Panc1 (cell line): ENCODE data around the gene PEAK3. TPM values are rescaled to one million over a fixed set of nuclear protein-coding genes. Genes with fewer than 3 reads are reported as not detected.

Source experiments
- ATAC-seq: fragments of 200-7000 bp; cut with Tn5 transposase; 2 replicates; pipeline ENCODE4 v1.9.1; 2020; ENCODE audit warnings: mild to moderate bottlenecking, moderate library complexity
- BruUV-seq: library from RNA; stranded (reverse); fragments of 400-500 nt; replicated peaks from 2 replicates; lab custom pipeline; 2021; lab: Mats Ljungman, UMichigan
- CTCF ChIA-PET: fragments of 300-600 bp; sonication (Branson Sonifier 250); formaldehyde crosslinking; loops from one replicate; lab custom pipeline; 2022; ENCODE audit warnings: antibody characterized with exemption; lab: Charles Lee
- POLR2A ChIA-PET: fragments of 300-600 bp; sonication (Branson Sonifier 250); formaldehyde crosslinking; loops from one replicate; lab custom pipeline; 2022; ENCODE audit warnings: antibody characterized with exemption; lab: Charles Lee
- DNase-seq: peaks from one replicate; pipeline ENCODE4 v3.0.0-alpha.2; 2010; ENCODE audit warnings: low read depth, low spot score
- H3K27ac ChIP-seq: 2 replicates; pipeline ENCODE4 v1.5.1; 2011; ENCODE audit warnings: mild to moderate bottlenecking, low read length, inconsistent platforms
- H3K27me3 ChIP-seq: fragments of 200-500 bp; sonication (Bioruptor generic); 2 replicates; pipeline ENCODE4 v1.6.0; 2014; ENCODE audit warnings: low read length, inconsistent platforms; ENCODE audit not compliant: control insufficient read depth, insufficient read depth
- H3K36me3 ChIP-seq: fragments of 200-500 bp; sonication (Bioruptor generic); 2 replicates; pipeline ENCODE4 v1.5.1; 2014; ENCODE audit warnings: inconsistent platforms, mild to moderate bottlenecking, low read length, moderate library complexity; ENCODE audit not compliant: control insufficient read depth, insufficient read depth
- H3K4me1 ChIP-seq: 2 replicates; pipeline ENCODE4 v1.5.1; 2011; ENCODE audit warnings: inconsistent platforms, mild to moderate bottlenecking, low read length, moderate library complexity; ENCODE audit not compliant: control insufficient read depth, insufficient read depth
- H3K4me3 ChIP-seq, 2 experiments: 2 replicates each; pipeline ENCODE4 v1.5.1; 2011 to 2012; ENCODE audit warnings: low read depth in 2 of 2, low read length in 2 of 2, mild to moderate bottlenecking in 2 of 2, inconsistent platforms in 1 of 2, moderate library complexity in 1 of 2
- H3K9me3 ChIP-seq: fragments of 200-500 bp; sonication (Bioruptor generic); 2 replicates; pipeline ENCODE4 v1.5.1; 2014; ENCODE audit warnings: low read depth, mild to moderate bottlenecking, inconsistent platforms, low read length, moderate library complexity; ENCODE audit not compliant: control insufficient read depth, insufficient read depth
- CTCF ChIP-seq: fragments of 450-650 bp; IDR thresholded peaks from 2 replicates; pipeline ENCODE4 v1.5.1; 2017; ENCODE audit warnings: mild to moderate bottlenecking
- POLR2AphosphoS5 ChIP-seq: IDR thresholded peaks from 2 replicates; pipeline ENCODE4 v1.6.1; 2012; ENCODE audit warnings: mild to moderate bottlenecking, low read depth, low read length, moderate library complexity
- SIN3A ChIP-seq: IDR thresholded peaks from 2 replicates; pipeline ENCODE4 v1.6.1; 2012; ENCODE audit warnings: low read depth, mild to moderate bottlenecking, low read length, moderate library complexity, borderline replicate concordance; ENCODE audit not compliant: insufficient read depth
- TCF7L2 ChIP-seq: IDR thresholded peaks from 2 replicates; pipeline ENCODE4 v1.6.1; 2011; ENCODE audit warnings: mild to moderate bottlenecking, low read depth, low read length, inconsistent platforms
- in situ Hi-C: cut with HindIII; loops from 2 replicates; pipeline ENCODE4 v1.10.0; 2016; ENCODE audit warnings: low sequenced_read_pairs, low pct_unique_long_range_greater_than_20kb
- intact Hi-C: fragments of 100-400 bp; cut with micrococcal nuclease; formaldehyde crosslinking; loops from one replicate; pipeline ENCODE4 v1.10.0; 2022; ENCODE audit not compliant: unreplicated experiment
- total RNA-seq: library from RNA; stranded (reverse); gene quantifications from one replicate; pipeline ENCODE4 v1.2.1, GENCODE V29; 2021; ENCODE audit not compliant: unreplicated experiment
- TF ChIP-seq, protein P1 (sequence below), 2 experiments: IDR thresholded peaks; 2 replicates each; pipeline ENCODE4 v1.6.1; 2011 to 2012; ENCODE audit warnings: low read depth in 2 of 2, control low read depth in 1 of 2, low read length in 1 of 2, mild to moderate bottlenecking in 1 of 2, moderate library complexity in 1 of 2; ENCODE audit not compliant: insufficient read depth in 1 of 2

PEAK3 gene
- total RNA-seq, 1 experiment from 2014 or later = not detected

- H3K4me3 ChIP-seq = peak within 1 kb of the TSS; percentile 75 to 83
- TF ChIP-seq, protein P1, sequence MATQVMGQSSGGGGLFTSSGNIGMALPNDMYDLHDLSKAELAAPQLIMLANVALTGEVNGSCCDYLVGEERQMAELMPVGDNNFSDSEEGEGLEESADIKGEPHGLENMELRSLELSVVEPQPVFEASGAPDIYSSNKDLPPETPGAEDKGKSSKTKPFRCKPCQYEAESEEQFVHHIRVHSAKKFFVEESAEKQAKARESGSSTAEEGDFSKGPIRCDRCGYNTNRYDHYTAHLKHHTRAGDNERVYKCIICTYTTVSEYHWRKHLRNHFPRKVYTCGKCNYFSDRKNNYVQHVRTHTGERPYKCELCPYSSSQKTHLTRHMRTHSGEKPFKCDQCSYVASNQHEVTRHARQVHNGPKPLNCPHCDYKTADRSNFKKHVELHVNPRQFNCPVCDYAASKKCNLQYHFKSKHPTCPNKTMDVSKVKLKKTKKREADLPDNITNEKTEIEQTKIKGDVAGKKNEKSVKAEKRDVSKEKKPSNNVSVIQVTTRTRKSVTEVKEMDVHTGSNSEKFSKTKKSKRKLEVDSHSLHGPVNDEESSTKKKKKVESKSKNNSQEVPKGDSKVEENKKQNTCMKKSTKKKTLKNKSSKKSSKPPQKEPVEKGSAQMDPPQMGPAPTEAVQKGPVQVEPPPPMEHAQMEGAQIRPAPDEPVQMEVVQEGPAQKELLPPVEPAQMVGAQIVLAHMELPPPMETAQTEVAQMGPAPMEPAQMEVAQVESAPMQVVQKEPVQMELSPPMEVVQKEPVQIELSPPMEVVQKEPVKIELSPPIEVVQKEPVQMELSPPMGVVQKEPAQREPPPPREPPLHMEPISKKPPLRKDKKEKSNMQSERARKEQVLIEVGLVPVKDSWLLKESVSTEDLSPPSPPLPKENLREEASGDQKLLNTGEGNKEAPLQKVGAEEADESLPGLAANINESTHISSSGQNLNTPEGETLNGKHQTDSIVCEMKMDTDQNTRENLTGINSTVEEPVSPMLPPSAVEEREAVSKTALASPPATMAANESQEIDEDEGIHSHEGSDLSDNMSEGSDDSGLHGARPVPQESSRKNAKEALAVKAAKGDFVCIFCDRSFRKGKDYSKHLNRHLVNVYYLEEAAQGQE (IDR thresholded peaks at IDR 0.05; ENCODE audit: insufficient read depth in 1 of 2, low read depth in 2 of 2, low read length in 1 of 2) = no peak
- peak; percentile 98 for TF ChIP-seq CTCF
- TF ChIP-seq POLR2AphosphoS5 = peak; percentile 71
- TF ChIP-seq TCF7L2 = no peak
- TF ChIP-seq SIN3A = 0 out of 2 replicates have a peak, but pooled peaks have one; percentile 29
- peaks cover 36% of the 10 kb centered on the region for H3K4me1 ChIP-seq
- in situ Hi-C loops (no loop called here), intact Hi-C loops (loop anchor here (2.0 to 5.0 kb wide), 2 partner anchors 36 to 81 kb away; no protein-coding TSS in a partner anchor)
- no TSS peak for BruUV-seq
- H3K9me3 ChIP-seq = no peaks in the 10 kb centered on the region
- H3K27ac ChIP-seq = peak within 1 kb of the TSS; percentile 89
- ATAC-seq = peak; percentile 78
- H3K27me3 ChIP-seq = no peaks in the 10 kb centered on the region
- CTCF ChIA-PET = interaction anchor here (1.4 kb wide), 1 partner anchor 80 kb away, joined by 3 read pairs; no protein-coding TSS in a partner anchor
- POLR2A ChIA-PET = interaction anchor here (0.6 kb wide), 1 partner anchor 82 kb away, joined by 16 read pairs; no protein-coding TSS in a partner anchor
- peaks cover 4% of the 10 kb centered on the region; the same call in 1 of the 2 replicates for H3K36me3 ChIP-seq
- peak; percentile 86 for DNase-seq
Measured at GRCh38 chr19:2236314-2237050, 45.5 kb downstream of the PEAK3 start, which contains the start of the genes PLEKHJ1 and SF3A2. Gene PLEKHJ1 (minus strand): TSS chr19:2236329. CDS start chr19:2236248, 81 bp downstream. Gene SF3A2 (plus strand): TSS chr19:2236824. CDS start chr19:2243419, 6,595 bp downstream.

- in situ Hi-C loops = no loop called here
- TF ChIP-seq SIN3A (0 out of 2 replicates have a peak, but pooled peaks have one; percentile 52), POLR2AphosphoS5 (peak; percentile 27), TCF7L2 (no peak), CTCF (no peak)
- TF ChIP-seq, protein P1 (IDR thresholded peaks at IDR 0.05; ENCODE audit: insufficient read depth in 1 of 2, low read depth in 2 of 2, low read length in 1 of 2) = no peak
- ChIA-PET CTCF (interaction anchor here (1.4 kb wide), 1 partner anchor 80 kb away, joined by 3 read pairs; no protein-coding TSS in a partner anchor), POLR2A (interaction anchor here (0.6 kb wide), 1 partner anchor 83 kb away, joined by 16 read pairs; no protein-coding TSS in a partner anchor)
- DNase-seq = no peak
- peaks cover 4% of the 10 kb centered on the region; the same call in 1 of the 2 replicates for H3K36me3 ChIP-seq
- peak overlapping the region; percentile 75 to 83 for H3K4me3 ChIP-seq
- no peaks in the 10 kb centered on the region for H3K9me3 ChIP-seq
- no peak for ATAC-seq
- no peaks in the 10 kb centered on the region for H3K27me3 ChIP-seq
- BruUV-seq = no TSS peak
- H3K4me1 ChIP-seq = peaks cover 31% of the 10 kb centered on the region
- intact Hi-C loops = loop anchor here (2.0 to 5.0 kb wide), 2 partner anchors 37 to 81 kb away; no protein-coding TSS in a partner anchor
- peak overlapping the region; percentile 84; the same call in 1 of the 2 replicates for H3K27ac ChIP-seq
Measured at GRCh38 chr19:2236064-2236313, 46.0 kb downstream of the PEAK3 start.
